C4-2B (cell line): ENCODE measurements around the gene NRIP1.

ENCODE experiments used
- H3K27ac ChIP-seq: fragments of 450-650 bp; 2 replicates; pipeline ENCODE4 v1.5.1; 2017
- ZFX ChIP-seq: fragments of 450-650 bp; IDR thresholded peaks from 2 replicates; pipeline ENCODE4 v1.6.1; 2017
- TF ChIP-seq, protein P1 (sequence below): fragments of 450-650 bp; conservative IDR thresholded peaks from 2 replicates; pipeline ENCODE4 v1.5.1; 2017; ENCODE audit warnings: mild to moderate bottlenecking

Gene NRIP1

DNA sequence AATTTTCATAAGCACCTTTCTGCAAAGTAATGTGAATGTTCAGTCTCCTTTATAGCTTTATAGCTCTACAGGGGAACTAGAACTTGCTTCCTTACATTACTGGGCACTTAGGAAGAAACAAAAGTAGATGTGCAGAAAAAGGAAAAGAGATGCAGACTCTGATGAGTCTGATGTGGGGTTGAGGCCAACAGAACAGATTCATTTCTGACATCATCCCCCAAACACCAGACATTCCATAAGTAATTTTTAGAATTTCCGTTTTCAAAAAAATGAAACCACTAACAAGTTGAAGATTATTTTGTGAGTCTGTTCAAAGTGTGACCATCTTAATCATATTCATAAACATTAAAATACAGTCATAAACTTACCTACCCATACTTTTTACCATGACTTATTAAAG, 96.0 kb downstream of the NRIP1 start:
- TF ChIP-seq ZFX = no peak
- TF ChIP-seq, protein P1, sequence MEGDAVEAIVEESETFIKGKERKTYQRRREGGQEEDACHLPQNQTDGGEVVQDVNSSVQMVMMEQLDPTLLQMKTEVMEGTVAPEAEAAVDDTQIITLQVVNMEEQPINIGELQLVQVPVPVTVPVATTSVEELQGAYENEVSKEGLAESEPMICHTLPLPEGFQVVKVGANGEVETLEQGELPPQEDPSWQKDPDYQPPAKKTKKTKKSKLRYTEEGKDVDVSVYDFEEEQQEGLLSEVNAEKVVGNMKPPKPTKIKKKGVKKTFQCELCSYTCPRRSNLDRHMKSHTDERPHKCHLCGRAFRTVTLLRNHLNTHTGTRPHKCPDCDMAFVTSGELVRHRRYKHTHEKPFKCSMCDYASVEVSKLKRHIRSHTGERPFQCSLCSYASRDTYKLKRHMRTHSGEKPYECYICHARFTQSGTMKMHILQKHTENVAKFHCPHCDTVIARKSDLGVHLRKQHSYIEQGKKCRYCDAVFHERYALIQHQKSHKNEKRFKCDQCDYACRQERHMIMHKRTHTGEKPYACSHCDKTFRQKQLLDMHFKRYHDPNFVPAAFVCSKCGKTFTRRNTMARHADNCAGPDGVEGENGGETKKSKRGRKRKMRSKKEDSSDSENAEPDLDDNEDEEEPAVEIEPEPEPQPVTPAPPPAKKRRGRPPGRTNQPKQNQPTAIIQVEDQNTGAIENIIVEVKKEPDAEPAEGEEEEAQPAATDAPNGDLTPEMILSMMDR = no peak
- no peak overlapping the region for H3K27ac ChIP-seq

DNA sequence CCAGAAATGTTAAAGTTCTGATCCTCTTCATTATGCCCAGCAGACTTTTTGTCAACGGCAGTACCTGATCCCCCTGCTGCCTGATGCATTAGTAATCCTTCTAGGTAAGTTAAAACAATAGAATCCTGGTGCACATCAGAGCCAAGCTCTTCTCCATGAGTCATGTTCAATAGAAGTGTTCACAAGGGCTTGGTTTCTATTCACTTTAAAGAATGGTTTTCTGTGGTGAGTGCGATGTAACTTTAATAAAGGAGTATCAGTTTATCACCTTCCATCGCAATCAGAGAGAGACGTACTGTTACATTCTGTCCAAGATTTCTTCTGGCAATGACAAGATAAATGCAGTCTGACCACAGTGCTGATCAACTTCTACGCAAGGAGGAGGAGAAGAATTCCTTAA, 96.8 kb downstream of the NRIP1 start:
- no peak overlapping the region for H3K27ac ChIP-seq
- TF ChIP-seq ZFX = no peak
- TF ChIP-seq, protein P1 = no peak

DNA sequence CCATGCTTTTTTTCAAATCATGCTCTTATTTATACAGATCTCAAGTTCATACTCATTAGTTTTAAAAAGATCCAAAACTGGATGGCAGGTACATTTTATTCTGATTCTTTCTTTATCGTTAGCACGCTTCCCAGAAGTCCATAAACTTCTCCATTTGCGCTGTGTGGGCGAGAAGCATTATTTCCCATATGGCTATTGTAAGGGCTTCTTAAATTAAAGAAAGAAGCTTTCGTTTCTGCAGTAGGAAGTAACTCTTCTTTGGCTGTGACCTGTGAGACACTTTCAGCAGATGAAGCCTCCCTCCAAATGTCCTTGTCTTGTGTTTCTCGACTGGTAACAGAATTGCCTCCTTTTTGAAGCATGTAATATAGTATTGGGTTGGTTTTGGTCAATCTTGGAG, 100.2 kb downstream of the NRIP1 start:
- no peak overlapping the region for H3K27ac ChIP-seq
- TF ChIP-seq, protein P1 = no peak
- TF ChIP-seq ZFX = no peak

GRCh38 chr21:14962217-14962616, 102.6 kb downstream of the NRIP1 start:
- no peak overlapping the region for H3K27ac ChIP-seq

DNA sequence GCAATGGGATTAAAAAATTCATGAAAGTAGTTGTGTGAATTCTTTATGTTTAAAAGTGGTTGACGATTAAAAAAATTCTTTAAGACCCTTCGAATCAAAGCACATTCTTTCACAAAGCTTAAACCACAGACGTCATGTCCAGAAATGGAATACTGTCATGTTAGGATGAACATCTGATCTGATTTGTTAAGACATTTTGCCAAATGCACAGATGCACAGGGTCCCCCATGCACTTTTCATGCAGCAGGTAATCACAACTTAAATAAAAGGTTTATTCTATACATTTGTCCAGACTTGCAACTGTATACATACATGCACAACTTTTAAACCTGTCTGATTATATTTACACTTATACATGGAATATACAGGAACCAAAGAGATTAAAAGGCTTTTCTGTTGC, 103.3 kb downstream of the NRIP1 start:
- H3K27ac ChIP-seq = no peak overlapping the region
- TF ChIP-seq ZFX = no peak
- TF ChIP-seq, protein P1 = no peak

More at GRCh38 chr21:14962217-14962616, 102.6 kb downstream of the NRIP1 start:
- TF ChIP-seq, protein P1 = no peak

- TF ChIP-seq, protein P1 = no peak
- TF ChIP-seq ZFX = no peak
- H3K27ac ChIP-seq = no peak overlapping the region
Measured at GRCh38 chr21:14959343-14959742, 105.5 kb downstream of the NRIP1 start.

GRCh38 chr21:14957836-14958235, 107.0 kb downstream of the NRIP1 start:
- no peak overlapping the region for H3K27ac ChIP-seq
- no peak for TF ChIP-seq ZFX
- TF ChIP-seq, protein P1 = no peak
